HepG2 (cell line): ENCODE results near the gene NDRG3. TPM values are rescaled to one million over a fixed set of nuclear protein-coding genes. Genes with fewer than 3 reads are reported as not detected.

Source experiments
- ATAD3A ChIP-seq: sonication (generic); formaldehyde crosslinking; IDR thresholded peaks from 2 replicates; pipeline ENCODE4 v1.4.0; 2020; ENCODE audit warnings: missing genetic modification reagents
- DNMT3B ChIP-seq: conservative IDR thresholded peaks from 2 replicates; pipeline ENCODE4 v1.6.1; 2016; ENCODE audit warnings: missing biosample characterization, control low read depth
- ELK4 ChIP-seq: sonication (generic); formaldehyde crosslinking; IDR thresholded peaks from 2 replicates; pipeline ENCODE4 v1.9.0; 2021; ENCODE audit warnings: missing genetic modification reagents, borderline replicate concordance
- GABPB1 ChIP-seq: IDR thresholded peaks from 2 replicates; pipeline ENCODE4 v1.6.1; 2016; ENCODE audit warnings: mild to moderate bottlenecking, missing genetic modification reagents, moderate library complexity, missing compliant biosample characterization
- HIC2 ChIP-seq: sonication (generic); formaldehyde crosslinking; IDR thresholded peaks from 2 replicates; pipeline ENCODE4 v1.9.0; 2022; ENCODE audit warnings: low read depth, missing genetic modification reagents
- HOXA5 ChIP-seq: sonication (generic); formaldehyde crosslinking; IDR thresholded peaks from 2 replicates; pipeline ENCODE4 v1.4.0; 2020; ENCODE audit warnings: missing genetic modification reagents
- KAT7 ChIP-seq: IDR thresholded peaks from 2 replicates; pipeline ENCODE4 v1.6.1; 2018; ENCODE audit warnings: borderline replicate concordance, missing compliant biosample characterization
- MXD3 ChIP-seq: IDR thresholded peaks from 2 replicates; pipeline ENCODE4 v1.6.1; 2016; ENCODE audit warnings: mild to moderate bottlenecking, missing biosample characterization, missing genetic modification reagents
- PATZ1 ChIP-seq: sonication (generic); formaldehyde crosslinking; IDR thresholded peaks from 2 replicates; pipeline ENCODE4 v1.4.0; 2020; ENCODE audit warnings: missing genetic modification reagents
- PLSCR1 ChIP-seq: sonication (generic); formaldehyde crosslinking; IDR thresholded peaks from 2 replicates; pipeline ENCODE4 v1.5.0; 2020; ENCODE audit warnings: missing genetic modification reagents, mild to moderate bottlenecking, borderline replicate concordance
- REPIN1 ChIP-seq: sonication (generic); formaldehyde crosslinking; IDR thresholded peaks from 2 replicates; pipeline ENCODE4 v1.8.0; 2022; ENCODE audit warnings: missing genetic modification reagents, low read depth, mild to moderate bottlenecking, borderline replicate concordance
- ZBTB2 ChIP-seq: sonication (generic); formaldehyde crosslinking; IDR thresholded peaks from 2 replicates; pipeline ENCODE4 v1.8.0; 2022; ENCODE audit warnings: low read depth, missing genetic modification reagents
- ZKSCAN8 ChIP-seq: IDR thresholded peaks from 2 replicates; pipeline ENCODE4 v1.6.1; 2016; ENCODE audit warnings: borderline replicate concordance, missing genetic modification reagents, missing compliant biosample characterization
- ZNF124 ChIP-seq: sonication (generic); formaldehyde crosslinking; IDR thresholded peaks from 2 replicates; pipeline ENCODE4 v1.4.0; 2020; ENCODE audit warnings: missing genetic modification reagents
- ZNF282 ChIP-seq: fragments of 450-650 bp; IDR thresholded peaks from 2 replicates; pipeline ENCODE4 v1.6.1; 2018; ENCODE audit not compliant: partially characterized antibody
- ZNF441 ChIP-seq: sonication (generic); formaldehyde crosslinking; IDR thresholded peaks from 2 replicates; pipeline ENCODE4 v1.7.0; 2021; ENCODE audit warnings: missing genetic modification reagents, borderline replicate concordance
- ZNF576 ChIP-seq: sonication (generic); formaldehyde crosslinking; IDR thresholded peaks from 2 replicates; pipeline ENCODE4 v1.4.0; 2020; ENCODE audit warnings: mild to moderate bottlenecking, missing genetic modification reagents
- ZNF839 ChIP-seq: sonication (generic); formaldehyde crosslinking; IDR thresholded peaks from 2 replicates; pipeline ENCODE4 v1.4.0; 2020; ENCODE audit warnings: missing genetic modification reagents, mild to moderate bottlenecking, borderline replicate concordance
- ZZZ3 ChIP-seq: sonication (generic); formaldehyde crosslinking; IDR thresholded peaks from 2 replicates; pipeline ENCODE4 v1.4.0; 2020; ENCODE audit warnings: missing genetic modification reagents, mild to moderate bottlenecking, borderline replicate concordance
- polyA plus RNA-seq, 8 experiments: library from polyadenylated mRNA; depleted of rRNA in 3 of 8; stranded (reverse) in 7 of 8; unstranded in 1 of 8; fragments of >200 nt; fragmentation: Illumina TruSeq in 4 of 8; extraction: Trizol in 4 of 8; gene quantifications; 2 replicates each; pipeline versions ENCODE4 v1.2.1 to v1.2.3, GENCODE V29; 2011 to 2016; ENCODE audit warnings: low read depth in 4 of 8, missing spikeins in 1 of 8, mixed read lengths in 1 of 8; ENCODE audit not compliant: insufficient read depth in 1 of 8
- total RNA-seq, 5 experiments: library from RNA; depleted of rRNA; stranded (reverse); fragments of >200 nt; fragmentation: Illumina TruSeq; extraction: Trizol; gene quantifications; 2 replicates each; pipeline ENCODE4 v1.2.3, GENCODE V29; 2016; ENCODE audit warnings: low read depth in 1 of 5

NDRG3 gene
- total and polyA plus RNA-seq, 2 of the 13 experiments (the other 11 are each of a cell fraction or from before 2014, with no cell fraction given) = 36.0 to 40.5 TPM

GRCh38 chr20:36606158-36607066, 139.5 kb downstream of the NDRG3 start (continued):
- TF ChIP-seq HIC2 = no peak
- no peak; the same call in 1 of the 2 replicates for TF ChIP-seq ZNF441 (CRISPR knock-in tag)
- TF ChIP-seq PLSCR1 (CRISPR knock-in tag) = no peak
- no peak for TF ChIP-seq HOXA5
- TF ChIP-seq DNMT3B (CRISPR knock-in tag) = peak; percentile 55
- TF ChIP-seq ATAD3A = no peak
- TF ChIP-seq ZZZ3 = 0 out of 2 replicates have a peak, but pooled peaks have one; percentile 43
- TF ChIP-seq ZBTB2 (CRISPR knock-in tag) = no peak
- TF ChIP-seq KAT7 (CRISPR knock-in tag) = no peak
- no peak for TF ChIP-seq ZKSCAN8 (CRISPR knock-in tag)
- no peak for TF ChIP-seq ZNF839 (CRISPR knock-in tag)
- TF ChIP-seq GABPB1 (CRISPR knock-in tag) = no peak; the same call in 1 of the 2 replicates
- TF ChIP-seq REPIN1 (CRISPR knock-in tag) = no peak; the same call in 1 of the 2 replicates
- TF ChIP-seq ZNF576 (CRISPR knock-in tag) = no peak
- TF ChIP-seq ZNF282 = no peak
- no peak for TF ChIP-seq MXD3 (CRISPR knock-in tag)
- peak; percentile 77; the same call in 1 of the 2 replicates for TF ChIP-seq PATZ1 (CRISPR knock-in tag)
- TF ChIP-seq ELK4 (CRISPR knock-in tag) = no peak
- no peak for TF ChIP-seq ZNF124 (CRISPR knock-in tag)
